Stomach (tissue), 9 donors: Measurements from ENCODE around the gene C22orf39. TPM values are rescaled to one million over a fixed set of nuclear protein-coding genes. Genes with fewer than 3 reads are reported as not detected.
A peak's percentile ranks its signal among the peaks of the same experiment; 100 is the strongest.

ENCODE experiments used
- DNase-seq, 2 donors: peaks; one replicate each; pipeline versions ENCODE4 v3.0.0 to v3.0.0-alpha.2; 2013 to 2019
- H3K27ac ChIP-seq, 5 donors: fragments of 200-600 bp in 4 of 5; sonication (generic) in 4 of 5; one replicate each; pipeline ENCODE4 v1.5.1; 2013 to 2019; ENCODE audit warnings: mild to moderate bottlenecking in 1 of 5, moderate library complexity in 1 of 5
- H3K27me3 ChIP-seq, 3 donors: fragments of 200-600 bp; sonication (generic); one replicate each; pipeline ENCODE4 v1.5.1; 2017 to 2019; ENCODE audit warnings: mixed run types in 1 of 3
- H3K36me3 ChIP-seq, 4 donors: fragments of 200-600 bp; sonication (generic); 1 replicate in 3 of 4; 2 replicates in 1 of 4; pipeline ENCODE4 v1.5.1; 2016 to 2019
- H3K4me1 ChIP-seq, 4 donors: fragments of 200-600 bp; sonication (generic); one replicate each; pipeline ENCODE4 v1.5.1; 2016 to 2019
- H3K4me3 ChIP-seq, 4 donors: fragments of 200-600 bp; sonication (generic) in 3 of 4; one replicate each; pipeline ENCODE4 v1.5.1; 2016 to 2019; ENCODE audit warnings: mild to moderate bottlenecking in 1 of 4
- H3K9me3 ChIP-seq, 4 donors: fragments of 200-600 bp; sonication (generic); one replicate each; pipeline ENCODE4 v1.5.1; 2016 to 2019
- CTCF ChIP-seq, 7 experiments: fragments of 450-650 bp in 4 of 7; fragments of 200-600 bp in 3 of 7; sonication (generic) in 3 of 7; IDR thresholded peaks; one replicate each; pipeline ENCODE4 v1.5.1; 2016 to 2019; ENCODE audit warnings: antibody characterized with exemption in 7 of 7, control low read depth in 2 of 7, mild to moderate bottlenecking in 1 of 7
- EP300 ChIP-seq: sonication (generic); formaldehyde crosslinking; IDR thresholded peaks from one replicate; pipeline ENCODE4 v1.6.1; 2017; ENCODE audit warnings: antibody characterized with exemption
- POLR2A ChIP-seq, 4 donors: fragments of 450-650 bp; IDR thresholded peaks; one replicate each; pipeline ENCODE4 v1.6.1; 2016; ENCODE audit warnings: antibody characterized with exemption in 4 of 4, control low read depth in 2 of 4, mild to moderate bottlenecking in 1 of 4, moderate library complexity in 1 of 4
- POLR2AphosphoS5 ChIP-seq, 3 donors: sonication (generic); formaldehyde crosslinking; IDR thresholded peaks; one replicate each; pipeline ENCODE4 v1.6.1; 2016; ENCODE audit warnings: antibody characterized with exemption in 3 of 3
- WGBS, 5 donors: extraction: QIAGEN DNeasy Blood & Tissue Kit in 3 of 5; methylation state at CpG; one replicate each; pipeline versions ENCODE4 v1.1.5 to v1.1.7; 2013 to 2018; 5-methylcytosine and 5-hydroxymethylcytosine counted together
- intact Hi-C: fragments of 100-400 bp; cut with DNase I; formaldehyde crosslinking; loops from one replicate; pipeline ENCODE4 v1.15.1; 2023; ENCODE audit warnings: low total_unique reads
- polyA plus RNA-seq, 3 donors: library from polyadenylated mRNA; stranded (reverse); fragments of 200-250 nt; gene quantifications; one replicate each; pipeline ENCODE4 v1.2.3, GENCODE V29; 2013
- total RNA-seq, 5 donors: library from RNA; depleted of rRNA; stranded (reverse); fragments of >200 nt; gene quantifications; one replicate each; pipeline versions ENCODE4 v1.1.0 to v1.2.3, GENCODE V29; 2014 to 2016
- donor health status: healthy with polysubstance abuse.
- donor health status: Bipolar disorder and iron deficiency.
- donor health status: healthy.

Gene C22orf39
- total and polyA plus RNA-seq, 8 donors = 23.6 to 124 (median 41.5) TPM

- 64 to 73% (median 68%) methylated on average over 5 of the region's 5 CpGs for WGBS, 5 donors
- Histone ChIP-seq H3K9me3 (no peaks in the 10 kb centered on the region), H3K4me1 (no peaks in the 10 kb centered on the region), H3K27ac (no peak overlapping the region), H3K27me3 (no peaks in the 10 kb centered on the region), H3K4me3 (no peak overlapping the region), H3K36me3 (no peaks in the 10 kb centered on the region)
- peak in 2 of 7 experiments; percentile 14 to 33 for TF ChIP-seq CTCF (IDR thresholded peaks at IDR 0.05)
- TF ChIP-seq POLR2AphosphoS5 (IDR thresholded peaks at IDR 0.05) = no peak
- intact Hi-C loops = loop anchor here (5.0 kb wide), 1 partner anchor 137 kb away; no protein-coding TSS in a partner anchor
- peak in 1 of 2 donors; percentile 43 for DNase-seq
These were observed 48.2 kb upstream of the C22orf39 start for GRCh38 chr22:19495562-19496323.

GRCh38 chr22:19494676-19495173 lies 47.2 kb upstream of the C22orf39 start:
- Histone ChIP-seq H3K27ac (no peak overlapping the region), H3K4me3 (no peak overlapping the region), H3K9me3 (no peaks in the 10 kb centered on the region), H3K27me3 (no peaks in the 10 kb centered on the region), H3K4me1 (no peaks in the 10 kb centered on the region), H3K36me3 (no peaks in the 10 kb centered on the region)
- intact Hi-C loops = loop anchor here (5.0 kb wide), 1 partner anchor 138 kb away; no protein-coding TSS in a partner anchor
- 93 to 96% (median 94%) methylated on average over 6 of the region's 6 CpGs for WGBS, 5 donors
- TF ChIP-seq POLR2AphosphoS5 (IDR thresholded peaks at IDR 0.05) = no peak
- no peak for TF ChIP-seq CTCF (IDR thresholded peaks at IDR 0.05)
- no peak for TF ChIP-seq POLR2A (IDR thresholded peaks at IDR 0.05)
- no peak for TF ChIP-seq EP300
- DNase-seq = no peak

GRCh38 chr22:19494001-19494560 lies 46.6 kb upstream of the C22orf39 start:
- Histone ChIP-seq H3K9me3 (no peaks in the 10 kb centered on the region), H3K36me3 (no peaks in the 10 kb centered on the region), H3K27me3 (no peaks in the 10 kb centered on the region), H3K27ac (no peak overlapping the region), H3K4me3 (no peak overlapping the region), H3K4me1 (no peaks in the 10 kb centered on the region)
- WGBS, 5 donors = 96 to 99% (median 99%) methylated on average over 8 of the region's 8 CpGs
- TF ChIP-seq POLR2A (IDR thresholded peaks at IDR 0.05) (no peak), EP300 (no peak), CTCF (IDR thresholded peaks at IDR 0.05) (no peak), POLR2AphosphoS5 (IDR thresholded peaks at IDR 0.05) (no peak)
- DNase-seq = no peak
- intact Hi-C loops = no loop called here

GRCh38 chr22:19492504-19493174 lies 45.1 kb upstream of the C22orf39 start:
- Histone ChIP-seq H3K4me3 (no peak overlapping the region), H3K27ac (no peak overlapping the region), H3K9me3 (no peaks in the 10 kb centered on the region), H3K36me3 (no peaks in the 10 kb centered on the region), H3K4me1 (no peaks in the 10 kb centered on the region), H3K27me3 (no peaks in the 10 kb centered on the region)
- no peak for DNase-seq
- 90 to 93% (median 91%) methylated on average over 6 of the region's 6 CpGs for WGBS, 5 donors
- TF ChIP-seq CTCF (IDR thresholded peaks at IDR 0.05) (no peak), EP300 (no peak), POLR2A (IDR thresholded peaks at IDR 0.05) (no peak), POLR2AphosphoS5 (IDR thresholded peaks at IDR 0.05) (no peak)
- intact Hi-C loops = no loop called here
